SKM-1 (cell line): ENCODE results near the gene FOXP1.

Source experiments
- DNase-seq: peaks from one replicate; lab custom pipeline; 2025; ENCODE audit not compliant: unreplicated experiment; lab: John Stamatoyannopoulos, UW

The FOXP1 gene

GRCh38 chr3:71139496-71139895 lies 444.0 kb downstream of the FOXP1 start:
- no peak for DNase-seq

- DNase-seq = no peak
Measured at GRCh38 chr3:71138410-71138809, 445.1 kb downstream of the FOXP1 start.

GRCh38 chr3:71136276-71136675 lies 447.3 kb downstream of the FOXP1 start:
- DNase-seq = no peak

GRCh38 chr3:71135373-71136088 lies 448.0 kb downstream of the FOXP1 start:
- no peak for DNase-seq

- DNase-seq = no peak
Measured at GRCh38 chr3:71134521-71134920, 449.0 kb downstream of the FOXP1 start.

GRCh38 chr3:71133865-71134264 lies 449.7 kb downstream of the FOXP1 start:
- DNase-seq = no peak

- DNase-seq = no peak
Measured at GRCh38 chr3:71132995-71133730, 450.4 kb downstream of the FOXP1 start.

- no peak for DNase-seq
Measured at GRCh38 chr3:71131375-71132314, 451.9 kb downstream of the FOXP1 start.

GRCh38 chr3:71130471-71131374 lies 452.8 kb downstream of the FOXP1 start:
- no peak for DNase-seq

GRCh38 chr3:71129611-71130431 lies 453.7 kb downstream of the FOXP1 start:
- no peak for DNase-seq

GRCh38 chr3:71128961-71129360 lies 454.6 kb downstream of the FOXP1 start:
- DNase-seq = no peak

- DNase-seq = no peak
Measured at GRCh38 chr3:71127844-71128243, 455.7 kb downstream of the FOXP1 start.

- DNase-seq = no peak
Measured at GRCh38 chr3:71127052-71127831, 456.3 kb downstream of the FOXP1 start.

- DNase-seq = no peak
Measured at GRCh38 chr3:71125738-71126137, 457.8 kb downstream of the FOXP1 start.

GRCh38 chr3:71124048-71124447 lies 459.5 kb downstream of the FOXP1 start:
- no peak for DNase-seq

- DNase-seq = no peak
Measured at GRCh38 chr3:71122641-71123040, 460.9 kb downstream of the FOXP1 start.

GRCh38 chr3:71121429-71122167 lies 461.9 kb downstream of the FOXP1 start:
- no peak for DNase-seq

- DNase-seq = no peak
Measured at GRCh38 chr3:71120012-71120411, 463.5 kb downstream of the FOXP1 start.
